SU-DHL-6 (cell line): ENCODE measurements around the gene LEMD2.

Source experiments
- CTCF ChIP-seq: fragments of 200-600 bp; sonication (generic); IDR thresholded peaks from one replicate; pipeline ENCODE4 v1.5.1; 2017; ENCODE audit warnings: antibody characterized with exemption, mild to moderate bottlenecking, low read length, moderate library complexity; ENCODE audit not compliant: insufficient read depth, poor library complexity, severe bottlenecking
- EZH2phosphoT487 ChIP-seq: fragments of 200-600 bp; sonication (generic), shearing (Covaris generic); conservative IDR thresholded peaks from 2 replicates; pipeline ENCODE4 v1.6.1; 2018; ENCODE audit warnings: mild to moderate bottlenecking, antibody characterized with exemption, low read length, moderate library complexity, mixed read lengths

- no peak for TF ChIP-seq CTCF
- TF ChIP-seq EZH2phosphoT487 = no peak
These were observed 593 bp upstream of the LEMD2 start for GRCh38 chr6:33789550-33789895.
